Hematopoietic multipotent progenitor cell treated with erythropoietin and hydrocortisone succinate and interleukin-3 and kit ligand, for 15 days (in vitro differentiated cells): ENCODE data around the gene CDC42EP1.
"Not testable (repeated sequence)": the region's sequence is repeated elsewhere in the genome, so short reads cannot be mapped to it uniquely, and the experiment has no call there.

ENCODE experiments used
- DNase-seq: peaks from one replicate; pipeline ENCODE4 v3.0.0-alpha.2; 2015; ENCODE audit warnings: low spot score

The CDC42EP1 gene

DNA sequence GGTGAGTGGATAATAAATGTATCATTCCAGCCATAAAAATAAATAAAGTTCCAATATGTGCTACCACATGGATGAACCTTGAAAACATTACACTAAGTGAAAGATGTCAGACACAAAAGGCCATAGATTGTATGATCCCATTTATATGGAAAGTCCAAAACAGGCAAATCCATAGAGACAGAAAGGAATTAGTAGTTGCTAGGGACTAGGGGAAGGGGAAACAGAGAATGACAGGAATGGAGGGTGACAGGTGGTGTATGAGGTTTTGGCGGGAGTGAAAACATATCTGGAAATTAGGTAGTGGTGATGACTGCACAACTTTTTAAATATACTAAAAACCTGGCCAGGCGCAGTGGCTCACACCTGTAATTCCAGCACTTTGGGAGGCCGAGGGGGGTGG, 25.8 kb upstream of the CDC42EP1 start:
- no peak for DNase-seq

DNA sequence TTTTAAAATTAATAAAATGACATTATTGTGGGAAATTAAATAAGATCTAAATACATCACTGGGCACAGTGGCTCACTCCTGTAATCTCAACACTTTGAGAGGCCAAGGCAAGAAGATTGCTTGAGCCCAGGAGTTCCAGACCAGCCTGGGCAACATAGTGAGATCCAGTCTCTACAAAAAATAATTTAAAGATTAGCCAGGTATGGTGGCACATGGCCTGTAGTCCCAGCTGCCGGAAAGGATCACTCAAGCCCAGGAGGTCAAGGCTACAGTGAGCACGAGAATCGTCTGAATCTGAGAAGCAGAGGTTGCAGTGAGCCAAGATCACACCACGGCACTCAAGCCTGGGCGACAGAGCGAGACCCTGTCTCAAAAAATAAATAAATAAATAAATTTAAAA, 25.1 kb upstream of the CDC42EP1 start:
- DNase-seq: no peak

DNA sequence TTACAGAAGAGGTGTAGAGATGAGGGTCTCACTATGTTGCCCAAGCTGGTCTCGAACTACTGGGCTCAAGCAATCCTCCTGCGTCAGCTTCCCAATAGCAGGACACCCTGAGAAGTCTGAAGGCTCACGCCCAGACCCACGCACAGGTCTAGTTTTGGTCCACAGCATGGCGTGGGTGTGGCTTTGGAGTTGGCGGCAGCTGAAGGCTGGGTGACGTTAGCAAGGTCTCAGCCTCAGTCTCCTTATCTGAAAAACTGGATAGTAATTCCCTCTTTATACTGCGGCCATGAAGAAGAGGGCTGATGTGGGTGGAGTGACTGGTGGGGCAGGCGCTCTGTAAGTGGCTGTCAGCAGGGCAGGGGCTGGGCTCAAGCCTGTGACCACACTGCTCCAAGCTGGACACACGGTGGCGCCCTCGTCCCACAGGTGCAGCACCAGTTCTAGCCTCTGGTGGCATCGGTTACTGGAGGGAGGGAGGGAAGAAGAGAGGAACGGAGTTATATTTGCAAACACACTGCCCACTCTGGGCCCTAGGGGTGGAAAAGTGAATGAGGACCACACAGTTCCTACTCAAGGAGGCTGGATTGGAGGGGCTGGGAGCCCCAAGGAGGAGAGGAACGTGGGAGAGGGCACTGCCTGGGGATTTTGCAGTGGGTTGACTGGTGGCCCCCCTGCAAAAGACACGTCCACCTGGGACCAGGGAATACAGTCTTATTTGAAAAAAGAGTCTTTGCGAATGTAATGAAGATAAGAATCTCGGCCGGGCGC, 21.5 kb upstream of the CDC42EP1 start:
- DNase-seq: peak; percentile 78

DNA sequence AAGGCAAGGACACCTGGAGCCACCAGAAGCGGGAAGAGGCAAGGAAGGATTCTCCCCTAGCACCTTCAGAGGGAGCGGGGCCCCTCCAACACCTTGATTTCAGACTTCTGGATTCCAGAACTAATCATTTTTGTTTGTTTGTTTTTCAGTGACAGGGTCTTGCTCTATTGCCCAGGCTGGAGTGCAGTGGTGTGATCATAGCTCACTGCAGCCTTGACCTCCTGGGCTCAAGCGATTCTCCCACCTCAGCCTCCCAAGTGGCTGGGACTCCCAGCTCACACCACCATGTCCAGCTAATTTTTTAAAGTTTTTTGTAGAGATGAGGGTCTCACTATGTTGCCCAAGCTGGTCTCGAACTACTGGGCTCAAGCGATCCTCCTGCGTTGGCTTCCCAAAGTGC, 20.5 kb upstream of the CDC42EP1 start:
- DNase-seq: not testable (repeated sequence)

DNA sequence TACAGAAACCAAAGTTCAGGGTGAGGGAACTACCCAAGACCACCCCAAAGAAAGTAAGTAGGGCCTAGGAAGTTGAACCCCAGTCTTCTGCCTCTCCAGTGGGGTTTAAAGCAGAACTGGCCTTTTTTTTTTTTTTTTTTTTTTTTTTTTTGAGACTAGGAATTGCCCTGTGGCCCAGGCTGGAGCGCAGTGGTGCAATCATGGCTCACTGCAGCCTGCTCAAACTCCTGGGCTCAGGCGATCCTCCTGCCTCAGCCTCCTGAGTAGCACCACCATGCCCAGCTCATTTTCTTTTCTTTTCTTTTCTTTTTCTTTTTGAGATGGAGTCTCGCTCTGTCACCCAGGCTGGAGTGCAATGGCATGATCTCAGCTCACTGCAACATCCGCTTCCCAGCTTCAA, 17.9 kb upstream of the CDC42EP1 start:
- not testable (repeated sequence) for DNase-seq

DNA sequence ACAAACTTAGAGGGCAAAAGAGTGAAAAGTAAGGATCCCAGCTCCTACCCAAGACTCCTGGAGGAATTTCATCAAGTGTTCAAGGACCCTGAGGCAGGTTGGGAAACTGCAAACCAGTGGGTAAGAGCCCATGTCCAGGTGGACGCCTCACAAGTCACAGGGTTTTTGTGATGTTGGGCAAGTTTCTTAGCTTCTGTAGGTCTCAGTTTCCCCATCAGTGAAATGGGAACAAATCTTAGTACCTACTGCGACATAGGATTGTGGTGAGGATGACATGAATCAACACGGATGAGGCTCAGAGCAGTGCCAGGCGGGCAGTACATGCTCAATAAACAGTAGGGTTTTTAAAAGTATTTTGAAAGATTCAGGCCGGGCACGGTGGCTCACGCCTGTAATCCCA, 17.3 kb upstream of the CDC42EP1 start:
- no peak for DNase-seq

DNA sequence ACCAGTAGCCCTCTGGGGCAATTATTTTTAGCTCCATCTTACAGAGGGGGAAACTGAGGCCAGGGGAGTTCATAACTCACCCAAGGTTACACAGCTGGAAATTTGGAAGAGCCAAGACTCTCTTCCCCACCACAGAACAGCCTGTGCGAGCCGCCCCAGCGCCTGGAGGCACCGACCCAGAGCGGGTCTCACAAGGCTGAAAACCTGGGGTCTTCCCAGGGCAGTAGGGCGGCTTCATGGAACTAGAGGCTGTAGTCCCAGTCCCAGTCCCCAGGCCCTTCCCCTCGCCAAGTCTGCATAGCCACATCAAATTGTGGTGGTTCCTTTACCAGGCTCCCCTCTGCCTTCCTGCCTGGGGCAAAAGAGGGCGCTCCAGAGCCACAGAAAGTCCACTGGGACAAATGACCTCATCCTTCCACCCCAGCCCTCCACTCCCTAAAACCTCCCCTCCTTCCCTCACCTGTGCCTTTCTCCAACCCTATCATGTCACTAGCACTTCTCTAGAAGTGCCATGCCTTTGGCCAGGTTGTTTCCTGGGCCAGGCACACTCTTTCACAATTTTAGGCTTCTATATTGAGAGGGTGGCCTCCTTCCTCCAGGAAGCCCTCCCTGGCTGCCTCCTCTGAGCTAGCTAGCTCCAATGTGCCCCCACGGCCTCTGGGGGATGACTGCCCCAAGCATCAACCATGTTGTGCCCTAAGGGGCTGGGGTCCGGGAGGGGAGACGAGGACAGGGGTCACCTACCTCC, 15.2 kb upstream of the CDC42EP1 start:
- DNase-seq: peak; percentile 30

DNA sequence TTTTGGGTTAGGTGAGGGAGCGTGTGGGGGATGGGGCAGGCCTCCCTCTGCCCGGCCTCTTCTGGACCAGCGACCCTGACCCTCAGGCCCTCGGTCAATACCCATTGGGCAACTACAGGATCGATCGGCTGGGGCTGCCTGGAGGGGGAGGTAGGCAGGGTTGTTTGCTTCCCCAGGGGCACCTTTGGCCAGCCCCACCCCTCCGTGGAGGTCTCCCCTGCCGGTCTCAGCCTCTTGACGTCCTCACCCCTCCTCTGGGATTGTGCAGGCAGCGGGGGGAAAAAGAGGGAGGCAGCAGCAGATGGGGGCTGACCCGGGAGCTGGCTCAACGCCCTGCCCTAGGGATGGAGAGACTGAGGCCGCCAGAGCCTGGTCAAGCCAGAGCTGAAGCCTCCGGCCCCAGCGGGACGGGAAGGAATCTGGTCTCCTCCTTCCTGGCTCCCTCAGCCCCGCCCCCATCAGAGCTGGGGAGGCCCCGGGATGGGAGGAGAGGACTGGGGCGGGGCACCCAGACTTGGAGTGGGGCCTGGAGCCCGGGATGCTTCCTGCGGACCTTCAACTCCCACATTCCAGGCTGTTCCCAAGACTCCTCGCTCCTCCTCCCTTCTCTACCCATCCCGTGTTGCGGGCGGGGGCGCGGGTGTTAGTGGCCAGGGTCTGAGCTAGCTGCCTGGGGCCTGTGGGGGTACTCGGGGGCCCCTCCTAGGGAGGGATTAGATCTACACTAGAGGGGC, 14.4 kb upstream of the CDC42EP1 start:
- no peak for DNase-seq

DNA sequence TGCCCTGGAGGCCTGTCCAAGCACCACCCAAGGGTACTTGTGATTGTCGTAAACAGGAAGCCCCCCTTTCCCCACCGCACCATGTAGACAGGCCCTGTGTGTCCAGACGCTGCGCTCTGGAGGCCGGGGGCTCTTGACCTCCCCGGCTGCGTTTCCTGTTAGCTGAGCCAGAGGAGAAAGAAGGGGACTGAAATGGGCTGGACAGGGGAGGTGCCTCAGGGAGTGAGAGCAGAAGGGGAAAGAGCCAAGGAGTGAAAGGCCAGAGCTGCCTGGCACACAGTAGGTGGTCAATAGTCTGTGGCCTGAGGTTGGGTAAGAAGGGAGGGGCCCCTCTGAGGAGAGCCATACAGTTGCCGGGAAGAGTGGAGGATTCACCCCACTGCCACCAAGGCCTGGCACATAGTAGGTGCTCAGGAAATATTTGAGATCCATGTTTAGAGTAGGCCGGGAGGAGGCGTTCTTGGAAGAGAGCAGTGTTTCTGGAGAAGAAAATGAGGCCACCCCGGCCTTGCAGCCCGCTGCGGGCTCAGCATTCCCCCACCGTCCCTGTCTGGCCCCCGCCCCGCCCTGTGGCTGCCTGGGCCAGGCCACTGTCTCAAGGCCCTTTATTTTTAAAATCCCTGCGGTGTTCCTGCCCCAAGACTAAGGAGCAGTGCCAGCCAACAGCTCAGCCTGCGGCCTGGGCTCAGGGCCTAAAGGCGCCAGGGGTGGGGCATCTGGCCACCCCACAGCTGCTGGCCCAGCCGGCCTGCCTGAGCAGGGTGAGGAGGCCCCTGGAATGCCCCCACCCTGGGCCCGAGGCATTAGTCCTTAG, 13.6 kb upstream of the CDC42EP1 start:
- DNase-seq: no peak

DNA sequence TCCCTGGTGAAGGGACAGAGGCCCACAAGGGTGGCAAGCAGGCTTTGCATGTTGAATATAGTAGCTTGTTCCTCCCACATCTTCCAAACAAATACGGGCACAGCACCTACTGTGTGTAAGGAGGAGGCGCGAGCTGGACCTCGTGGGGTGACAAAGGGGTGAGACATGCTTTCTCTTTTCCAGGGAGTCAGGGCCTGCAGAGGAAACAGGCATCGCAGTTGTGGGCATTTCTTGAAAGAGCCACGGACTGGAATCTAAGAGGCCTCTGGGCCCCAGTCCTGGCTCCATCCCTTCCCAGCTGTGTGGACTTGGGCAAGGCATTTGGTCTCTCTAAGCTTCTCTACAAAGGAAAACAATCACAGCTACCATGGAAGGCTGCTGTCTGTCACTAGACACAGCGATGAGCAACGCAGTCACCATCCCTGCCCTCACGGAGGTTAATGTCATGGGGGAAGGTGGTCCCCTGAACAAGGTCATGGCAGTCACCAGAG, 13.0 kb upstream of the CDC42EP1 start:
- no peak for DNase-seq

DNA sequence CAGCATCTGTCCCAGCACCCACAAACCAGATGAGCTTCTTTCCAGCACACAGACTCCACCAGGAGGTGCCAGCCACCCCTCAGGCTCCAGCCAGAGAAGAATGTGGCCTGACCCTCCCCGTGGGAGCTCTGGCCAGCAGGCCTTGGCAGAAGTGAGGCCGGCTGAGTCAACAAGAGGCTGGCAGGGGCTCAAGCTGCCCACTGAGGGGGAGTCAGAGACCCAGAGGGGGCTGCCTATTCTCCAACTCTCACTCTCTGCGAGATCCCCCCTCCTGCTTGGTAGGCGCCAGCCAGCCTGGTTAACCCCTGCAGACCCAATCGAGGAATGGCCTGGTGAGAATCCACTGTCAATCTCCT, 10.6 kb upstream of the CDC42EP1 start:
- DNase-seq: no peak

DNA sequence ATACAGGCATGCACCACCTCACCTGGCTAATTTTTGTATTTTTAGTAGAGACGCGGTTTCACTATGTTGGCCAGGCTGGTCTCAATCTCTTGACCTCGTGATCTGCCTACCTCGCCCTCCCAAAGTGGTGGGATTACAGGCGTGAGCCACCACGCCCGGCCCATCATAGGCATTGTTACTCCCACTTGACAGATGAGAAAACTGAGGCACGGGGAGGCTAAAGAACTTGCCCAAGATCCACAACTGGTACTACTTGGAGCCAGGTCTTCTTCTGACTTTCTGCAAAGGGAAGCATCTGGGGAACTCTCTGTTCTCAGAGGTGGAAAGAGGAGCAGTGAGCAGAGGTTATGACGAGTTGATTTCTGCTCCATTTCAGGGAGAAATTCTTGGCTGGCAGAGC, 9.4 kb upstream of the CDC42EP1 start:
- DNase-seq: not testable (repeated sequence)

DNA sequence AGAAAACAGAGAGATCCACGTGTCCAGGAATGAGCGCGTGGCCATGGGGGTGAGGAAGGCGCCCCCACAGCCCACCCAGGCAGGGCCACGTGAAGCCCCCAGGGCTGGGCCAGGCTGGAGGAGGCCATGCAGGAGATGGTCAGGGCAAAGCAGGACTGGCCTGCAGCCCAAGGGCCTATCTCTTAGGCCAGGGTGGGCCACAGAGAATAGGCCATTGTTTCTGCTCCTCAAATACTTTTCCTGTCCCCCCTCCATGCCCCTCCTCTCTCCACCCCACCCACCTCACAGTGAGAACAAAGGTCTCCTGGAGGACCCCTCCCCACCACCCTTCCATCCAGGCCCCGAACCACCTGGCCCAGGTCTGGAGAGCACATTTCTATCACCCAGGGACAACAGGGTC, 8.3 kb upstream of the CDC42EP1 start:
- no peak for DNase-seq

DNA sequence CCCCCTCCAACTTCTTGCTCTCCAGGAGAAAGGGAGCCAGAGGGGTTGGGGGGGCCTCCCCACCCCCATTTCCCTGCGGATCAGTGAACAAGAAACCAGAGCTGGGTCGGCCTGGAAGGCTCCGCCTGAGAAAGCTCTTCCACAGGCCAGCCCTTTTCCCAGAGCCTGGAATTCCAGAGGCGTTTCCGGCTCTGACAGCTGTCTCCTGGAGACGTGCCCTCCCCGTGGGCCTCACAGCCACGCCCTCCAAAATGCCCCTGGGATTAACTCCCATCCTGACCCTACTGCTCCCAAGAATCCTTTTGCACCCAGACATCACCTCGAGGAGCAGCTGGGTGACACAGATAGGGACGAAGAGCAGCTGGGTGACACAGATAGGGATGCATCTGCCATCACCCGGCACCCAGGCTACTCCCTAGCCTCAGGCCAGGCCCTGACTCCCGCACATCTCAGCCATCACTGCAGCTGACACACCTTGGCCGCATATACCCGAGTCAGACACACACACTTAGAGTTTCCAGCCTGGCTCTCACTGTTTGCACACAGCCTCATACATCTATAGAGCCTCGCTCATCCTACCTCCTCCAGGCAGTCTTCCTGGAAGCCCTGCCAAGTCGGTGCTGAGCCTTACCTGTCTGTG, 7.6 kb upstream of the CDC42EP1 start:
- peak; percentile 57 for DNase-seq

DNA sequence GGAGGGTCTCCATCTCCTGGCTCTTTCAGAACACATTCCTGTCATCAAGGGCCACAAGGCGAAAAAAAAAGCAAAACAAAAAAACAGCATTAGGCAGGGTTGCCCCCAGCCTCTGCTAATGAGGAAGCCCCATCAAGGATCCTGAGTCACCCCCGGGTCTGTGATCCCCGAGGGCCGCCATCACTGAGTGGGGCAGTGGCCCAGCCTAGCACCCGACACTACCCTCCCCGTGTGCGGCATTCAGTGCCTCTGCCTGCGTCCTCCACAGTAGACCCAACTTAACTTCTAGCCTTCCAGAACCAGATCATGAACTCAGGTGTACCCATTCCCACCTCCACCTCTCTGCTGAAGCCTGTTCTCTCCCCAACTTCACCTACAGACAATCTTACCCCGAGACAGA, 6.6 kb upstream of the CDC42EP1 start:
- DNase-seq: no peak

DNA sequence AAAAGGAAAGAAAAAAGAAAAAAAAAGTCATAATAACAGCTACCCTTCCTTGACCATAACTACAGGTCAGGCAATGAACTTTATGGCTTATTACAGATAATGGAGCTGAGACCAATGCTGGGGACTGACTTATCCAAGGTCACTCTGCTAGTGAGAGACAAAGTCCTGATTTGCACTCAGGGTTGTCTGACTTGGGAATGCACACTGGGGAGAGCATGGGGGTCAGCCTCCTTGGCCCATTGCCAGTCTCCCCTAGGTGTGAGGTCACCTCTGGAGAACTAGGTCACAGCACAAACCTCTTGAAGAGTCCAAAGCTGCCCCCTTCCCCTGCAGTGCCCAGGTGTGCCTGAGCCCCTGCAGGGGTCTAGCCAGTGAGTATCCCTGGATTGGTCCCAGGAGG, 5.3 kb upstream of the CDC42EP1 start:
- no peak for DNase-seq

DNA sequence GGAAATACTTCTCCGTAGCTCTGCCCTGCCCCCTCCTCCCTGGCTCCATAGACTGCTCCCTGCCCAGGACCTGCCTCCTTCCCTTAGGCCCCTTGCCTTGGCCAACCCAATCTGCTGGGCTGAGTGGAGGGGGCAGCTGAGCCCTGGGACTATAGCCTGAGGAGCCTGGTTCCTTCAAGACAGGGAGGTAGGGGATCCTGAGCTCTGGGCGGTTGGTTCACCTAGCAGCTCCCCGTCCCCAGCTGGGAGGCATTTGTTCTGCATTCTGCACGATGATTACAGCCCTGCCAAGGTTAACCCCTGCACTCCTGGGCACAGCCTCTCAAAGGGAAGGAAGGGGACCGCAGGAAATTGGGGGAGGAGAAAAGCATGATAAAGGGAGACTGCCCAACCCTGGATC, 3.6 kb upstream of the CDC42EP1 start:
- no peak for DNase-seq

DNA sequence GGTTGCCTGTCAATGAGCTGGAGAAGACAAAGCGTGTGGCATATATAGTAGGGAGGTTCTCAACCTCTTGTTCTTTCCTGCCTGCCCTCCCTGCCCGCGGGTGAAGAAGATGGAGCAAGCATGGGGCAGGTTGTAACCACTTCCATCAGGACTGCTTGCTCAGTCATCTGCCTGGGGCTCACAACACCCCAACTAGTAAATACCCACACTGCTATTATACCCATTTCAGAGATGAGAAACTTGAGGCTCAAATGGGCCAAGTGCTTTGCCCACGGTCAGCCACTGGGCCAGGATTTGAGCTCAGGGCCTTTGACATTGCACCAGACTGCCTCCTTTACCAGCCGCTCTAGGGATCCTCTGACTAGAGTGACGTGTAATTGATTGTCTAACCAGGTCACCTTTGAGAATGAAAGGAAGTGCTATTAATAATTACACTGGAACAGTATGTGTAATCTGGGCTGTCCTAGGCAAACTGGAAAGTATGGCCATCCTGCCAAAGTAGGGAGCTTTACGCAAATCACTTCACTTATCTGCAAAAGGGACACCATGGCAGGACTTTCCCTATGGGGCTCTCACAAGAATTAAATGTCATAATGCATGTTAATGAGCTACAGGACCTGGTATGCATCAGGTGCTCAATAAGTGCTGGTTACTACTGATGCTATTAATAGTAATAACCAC, 2.8 kb upstream of the CDC42EP1 start:
- no peak for DNase-seq

DNA sequence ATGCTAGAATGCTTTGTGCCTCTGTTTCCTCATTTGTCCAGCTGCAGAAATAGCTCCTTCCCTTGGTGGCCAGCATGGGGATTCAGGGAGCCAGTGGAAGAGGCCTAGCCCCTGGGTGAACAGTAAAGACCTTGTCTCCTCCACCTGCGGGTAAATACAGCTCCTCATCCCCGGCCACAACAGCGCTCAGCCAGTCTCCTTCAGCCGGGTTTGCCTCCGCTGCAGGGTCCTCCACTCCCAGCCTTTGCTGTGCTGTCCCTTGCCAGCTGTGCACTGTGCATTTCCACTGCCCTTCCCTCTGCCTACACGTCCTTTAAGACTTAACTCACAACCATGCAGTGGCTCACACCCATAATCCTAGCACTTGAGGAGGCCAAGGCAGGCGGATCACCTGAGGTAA, 1.5 kb upstream of the CDC42EP1 start:
- no peak for DNase-seq

DNA sequence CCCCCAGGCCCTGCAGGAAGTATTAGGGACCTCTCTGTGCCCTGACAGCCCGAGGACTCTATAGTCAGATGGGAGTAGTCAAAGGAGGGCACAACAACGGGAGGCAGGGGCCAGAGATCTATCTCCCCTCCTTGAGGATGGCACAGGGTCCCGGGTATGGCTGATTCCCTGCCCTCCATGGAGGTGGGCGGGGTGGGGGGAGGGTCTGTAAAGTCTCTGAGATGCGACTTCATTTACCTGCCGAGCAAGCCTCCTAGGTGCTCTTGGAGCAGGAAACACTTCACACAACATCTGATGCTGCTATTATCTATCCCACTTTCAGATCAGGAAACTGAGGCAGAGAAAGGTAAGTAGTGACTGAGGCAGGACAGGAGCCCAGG, 769 bp upstream of the CDC42EP1 start:
- DNase-seq: no peak

DNA sequence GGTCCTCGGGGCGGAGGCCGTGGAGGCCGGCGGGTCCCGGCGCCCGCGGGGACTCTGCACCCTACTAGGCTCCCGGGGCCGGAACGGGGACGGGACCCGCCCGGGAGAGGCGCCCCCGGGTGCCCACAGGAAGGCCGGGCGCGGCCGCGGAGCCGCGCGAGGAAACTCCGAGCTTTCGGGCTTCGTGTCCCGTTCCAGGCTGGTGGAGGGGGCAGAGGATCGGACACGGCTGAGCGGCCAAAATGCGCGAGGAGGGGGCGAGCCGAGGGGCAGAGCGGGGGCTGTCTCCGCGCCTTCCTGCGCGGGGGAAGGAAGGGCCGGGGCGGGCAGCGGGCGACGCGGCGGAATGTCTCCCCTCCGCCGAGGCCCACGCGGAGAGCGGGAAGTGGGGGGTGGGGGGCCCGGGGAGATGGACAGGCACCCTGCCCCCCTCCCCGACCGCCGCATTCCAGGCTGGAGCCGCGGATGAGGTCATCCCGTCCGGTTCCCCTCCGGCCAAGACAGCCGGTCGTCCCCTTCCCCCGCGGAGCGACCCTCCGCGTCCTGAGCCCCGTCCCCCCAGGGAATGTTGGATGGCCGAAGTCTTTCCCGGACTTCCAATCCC, 430 bp downstream of the CDC42EP1 start:
- no peak for DNase-seq
